Colonic mucosa (tissue), 4 donors: ENCODE measurements around the gene SCARF2. TPM values are rescaled to one million over a fixed set of nuclear protein-coding genes. Genes with fewer than 3 reads are reported as not detected.
A peak's percentile ranks its signal among the peaks of the same experiment; 100 is the strongest.

Experiments used
- DNase-seq: peaks from one replicate; pipeline ENCODE4 v3.0.0-alpha.2; 2020
- H3K27ac ChIP-seq: fragments of 200-600 bp; one replicate; pipeline ENCODE4 v1.8.0; 2021
- H3K27me3 ChIP-seq: fragments of 200-600 bp; one replicate; pipeline ENCODE4 v1.8.0; 2021
- H3K36me3 ChIP-seq: fragments of 200-600 bp; one replicate; pipeline ENCODE4 v1.8.0; 2021
- H3K4me1 ChIP-seq: fragments of 200-600 bp; one replicate; pipeline ENCODE4 v1.8.0; 2021; ENCODE audit warnings: mild to moderate bottlenecking
- H3K4me3 ChIP-seq: fragments of 200-600 bp; one replicate; pipeline ENCODE4 v1.8.0; 2021
- H3K9ac ChIP-seq, 2 donors: one replicate each; pipeline ENCODE4 v1.7.0; 2013; ENCODE audit warnings: control low read depth in 2 of 2, low read depth in 2 of 2, low read length in 2 of 2
- H3K9me3 ChIP-seq: fragments of 200-600 bp; one replicate; pipeline ENCODE4 v1.8.0; 2021
- intact Hi-C: fragments of 100-400 bp; cut with DNase I; formaldehyde crosslinking; loops from one replicate; pipeline ENCODE4 v1.14.1; 2022
- total RNA-seq, 2 donors: library from RNA; stranded (reverse); fragmentation: NEBNext Ultra II Directional in 1 of 2; extraction: Animal tissue kit (Norgen Biotek cat#: 25700) in 1 of 2; gene quantifications; one replicate each; pipeline ENCODE4 v1.2.1, GENCODE V29; 2021
- TF ChIP-seq, protein P1 (sequence below): fragments of 200-600 bp; IDR thresholded peaks from one replicate; pipeline ENCODE4 v1.8.0; 2022; ENCODE audit warnings: antibody characterized with exemption, mild to moderate bottlenecking
- donor health status: healthy.
- donor health status: DM: no; HTN: no; CAD: no.
- donor health status: DM: no; HTN: no; CAD: no.

SCARF2 gene
- total RNA-seq, 2 donors from 2014 or later = 0.91 to 3.1 TPM

DNA sequence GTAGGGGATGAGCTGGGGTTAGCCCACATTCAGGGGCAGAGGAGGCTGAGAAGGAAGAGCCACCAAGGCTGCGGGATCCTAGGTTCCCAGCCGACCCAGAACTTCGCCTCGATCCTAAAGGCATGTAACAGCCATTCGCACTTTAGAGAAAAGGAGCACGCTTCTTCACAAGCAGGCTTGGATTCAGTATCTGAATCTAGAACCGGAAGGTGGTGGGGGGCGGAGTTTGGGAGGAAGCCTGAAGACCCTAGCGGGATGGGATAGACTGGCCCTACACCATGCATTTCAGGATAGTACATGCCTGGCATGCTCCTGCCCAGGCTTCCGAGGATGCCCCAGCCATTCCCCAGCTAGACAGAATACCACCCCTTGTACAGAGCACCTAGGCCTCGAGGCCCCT lies 4.4 kb downstream of the SCARF2 start:
- H3K36me3 ChIP-seq = no peaks in the 10 kb centered on the region
- no peak overlapping the region for H3K27ac ChIP-seq
- peaks cover 82% of the 10 kb centered on the region for H3K27me3 ChIP-seq
- H3K4me1 ChIP-seq = peaks cover 25% of the 10 kb centered on the region
- DNase-seq = no peak
- H3K9ac ChIP-seq = no peak overlapping the region
- no peak overlapping the region for H3K4me3 ChIP-seq
- no peaks in the 10 kb centered on the region for H3K9me3 ChIP-seq
- TF ChIP-seq, protein P1, sequence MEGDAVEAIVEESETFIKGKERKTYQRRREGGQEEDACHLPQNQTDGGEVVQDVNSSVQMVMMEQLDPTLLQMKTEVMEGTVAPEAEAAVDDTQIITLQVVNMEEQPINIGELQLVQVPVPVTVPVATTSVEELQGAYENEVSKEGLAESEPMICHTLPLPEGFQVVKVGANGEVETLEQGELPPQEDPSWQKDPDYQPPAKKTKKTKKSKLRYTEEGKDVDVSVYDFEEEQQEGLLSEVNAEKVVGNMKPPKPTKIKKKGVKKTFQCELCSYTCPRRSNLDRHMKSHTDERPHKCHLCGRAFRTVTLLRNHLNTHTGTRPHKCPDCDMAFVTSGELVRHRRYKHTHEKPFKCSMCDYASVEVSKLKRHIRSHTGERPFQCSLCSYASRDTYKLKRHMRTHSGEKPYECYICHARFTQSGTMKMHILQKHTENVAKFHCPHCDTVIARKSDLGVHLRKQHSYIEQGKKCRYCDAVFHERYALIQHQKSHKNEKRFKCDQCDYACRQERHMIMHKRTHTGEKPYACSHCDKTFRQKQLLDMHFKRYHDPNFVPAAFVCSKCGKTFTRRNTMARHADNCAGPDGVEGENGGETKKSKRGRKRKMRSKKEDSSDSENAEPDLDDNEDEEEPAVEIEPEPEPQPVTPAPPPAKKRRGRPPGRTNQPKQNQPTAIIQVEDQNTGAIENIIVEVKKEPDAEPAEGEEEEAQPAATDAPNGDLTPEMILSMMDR = no peak
- intact Hi-C loops = loop anchor here (10.0 kb wide), 1 partner anchor 62 kb away; the partner anchor contains the start of gene KLHL22

DNA sequence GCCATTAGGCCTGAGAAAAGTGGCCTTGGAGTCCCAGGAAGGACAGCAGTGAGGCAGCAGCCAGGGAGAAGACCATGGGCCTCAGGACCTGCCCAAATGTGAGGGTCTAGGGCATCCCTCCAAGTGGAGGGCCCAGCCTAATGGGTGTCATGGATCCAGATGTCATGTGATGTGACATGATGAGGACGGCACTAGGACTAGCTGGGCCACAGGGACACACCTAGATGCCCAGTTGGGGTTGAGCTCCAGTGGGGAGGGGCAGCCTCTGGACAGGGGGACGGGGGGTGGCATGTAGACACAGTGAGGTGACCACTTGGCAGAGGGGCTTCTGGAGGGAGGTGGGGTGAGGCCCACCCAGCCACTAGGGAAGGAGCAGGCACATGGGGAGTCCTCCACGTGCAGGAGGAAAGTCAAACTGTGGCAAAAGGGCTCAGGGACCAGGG lies 5.4 kb downstream of the SCARF2 start:
- TF ChIP-seq, protein P1 = no peak
- H3K9me3 ChIP-seq = no peaks in the 10 kb centered on the region
- H3K27me3 ChIP-seq = peaks cover 80% of the 10 kb centered on the region
- H3K9ac ChIP-seq = no peak overlapping the region
- peaks cover 25% of the 10 kb centered on the region for H3K4me1 ChIP-seq
- H3K27ac ChIP-seq = no peak overlapping the region
- H3K4me3 ChIP-seq = no peak overlapping the region
- intact Hi-C loops = loop anchor here (10.0 kb wide), 1 partner anchor 63 kb away; the partner anchor contains the start of gene KLHL22
- DNase-seq = no peak
- no peaks in the 10 kb centered on the region for H3K36me3 ChIP-seq

DNA sequence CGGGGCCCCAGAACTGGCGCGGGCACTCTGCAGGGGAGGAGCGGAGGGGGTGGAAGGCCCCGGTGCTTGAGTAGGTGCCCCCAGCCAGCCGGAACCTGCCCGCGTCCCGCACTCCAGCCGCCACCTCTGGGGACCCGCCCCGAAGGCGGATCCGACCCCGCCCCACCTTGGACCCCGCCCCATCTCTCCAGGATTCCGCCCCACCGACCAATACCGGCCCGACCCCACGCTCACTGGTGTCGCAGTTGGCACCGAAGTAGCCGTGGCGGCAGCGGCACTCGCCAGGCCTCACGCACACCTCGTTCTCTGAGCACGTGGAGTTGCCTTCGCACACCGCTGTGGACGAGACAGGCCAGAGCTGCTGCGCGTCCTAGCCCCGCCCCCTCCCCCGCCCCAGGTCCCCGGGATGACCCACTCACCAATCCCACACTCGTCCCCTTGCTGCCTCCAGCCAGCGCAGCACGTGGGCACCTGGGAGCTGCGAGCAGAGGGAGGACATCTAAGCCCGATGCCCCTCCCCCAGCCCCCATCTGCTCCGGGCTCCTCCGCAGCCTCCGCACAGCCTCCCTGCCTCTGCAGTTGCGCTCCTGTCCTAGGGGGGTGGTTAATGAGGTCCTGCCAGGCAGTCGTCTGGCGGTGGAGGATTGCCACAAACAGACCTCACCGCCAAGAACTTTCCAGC lies 6.0 kb downstream of the SCARF2 start:
- Histone ChIP-seq H3K27me3 (peaks cover 80% of the 10 kb centered on the region), H3K4me1 (peaks cover 25% of the 10 kb centered on the region), H3K27ac (no peak overlapping the region), H3K4me3 (peak overlapping the region; percentile 27), H3K9me3 (no peaks in the 10 kb centered on the region), H3K36me3 (no peaks in the 10 kb centered on the region), H3K9ac (no peak overlapping the region)
- TF ChIP-seq, protein P1 = no peak
- no peak for DNase-seq
- intact Hi-C loops = loop anchor here (10.0 kb wide), 1 partner anchor 63 kb away; the partner anchor contains the start of gene KLHL22

DNA sequence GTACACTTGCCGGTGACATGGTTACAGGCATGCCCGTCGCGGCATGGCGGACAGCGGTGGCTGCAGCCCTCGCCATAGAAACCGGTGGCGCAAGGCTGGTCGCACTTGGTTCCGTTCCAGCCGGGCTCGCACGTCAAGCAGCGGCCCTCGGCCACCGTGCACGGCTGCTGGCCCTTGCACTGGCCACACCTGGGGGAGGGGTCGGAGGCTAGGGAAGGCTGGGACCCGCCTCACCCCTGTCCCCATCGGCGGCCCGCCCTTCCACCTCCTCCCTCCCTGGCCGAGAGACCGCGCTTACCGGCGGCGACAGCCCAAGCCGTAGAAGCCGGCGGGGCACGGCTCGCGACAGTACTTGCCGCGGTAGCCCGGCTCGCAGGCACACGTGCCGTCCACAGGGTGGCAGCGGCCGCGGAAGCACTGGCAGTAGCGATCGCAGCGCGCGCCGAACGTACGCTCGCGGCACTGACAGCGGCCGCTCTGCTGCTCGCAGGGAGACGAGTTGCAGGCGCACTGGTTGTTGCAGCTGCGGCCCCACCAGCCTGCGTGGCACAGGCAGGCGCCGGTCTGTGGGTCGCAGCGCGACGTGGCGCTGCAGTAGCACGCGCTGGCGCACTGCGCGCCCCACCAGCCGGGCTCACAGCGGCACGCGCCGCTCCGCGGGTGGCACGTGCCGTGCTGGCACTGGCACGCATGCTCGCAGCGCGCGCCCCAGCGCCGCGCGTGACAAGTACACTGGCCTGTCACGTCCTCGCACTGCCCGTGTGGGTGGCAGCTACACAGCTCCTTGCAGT lies 6.7 kb downstream of the SCARF2 start:
- Histone ChIP-seq H3K9me3 (no peaks in the 10 kb centered on the region), H3K27me3 (peaks cover 80% of the 10 kb centered on the region), H3K9ac (peak overlapping the region in 1 of 2 donors; percentile 24), H3K4me1 (peaks cover 25% of the 10 kb centered on the region), H3K36me3 (no peaks in the 10 kb centered on the region), H3K4me3 (peak overlapping the region; percentile 27), H3K27ac (no peak overlapping the region)
- intact Hi-C loops = loop anchor here (10.0 kb wide), 1 partner anchor 64 kb away; the partner anchor contains the start of gene KLHL22
- TF ChIP-seq, protein P1 = peak; percentile 23
- DNase-seq = peak; percentile 40

DNA sequence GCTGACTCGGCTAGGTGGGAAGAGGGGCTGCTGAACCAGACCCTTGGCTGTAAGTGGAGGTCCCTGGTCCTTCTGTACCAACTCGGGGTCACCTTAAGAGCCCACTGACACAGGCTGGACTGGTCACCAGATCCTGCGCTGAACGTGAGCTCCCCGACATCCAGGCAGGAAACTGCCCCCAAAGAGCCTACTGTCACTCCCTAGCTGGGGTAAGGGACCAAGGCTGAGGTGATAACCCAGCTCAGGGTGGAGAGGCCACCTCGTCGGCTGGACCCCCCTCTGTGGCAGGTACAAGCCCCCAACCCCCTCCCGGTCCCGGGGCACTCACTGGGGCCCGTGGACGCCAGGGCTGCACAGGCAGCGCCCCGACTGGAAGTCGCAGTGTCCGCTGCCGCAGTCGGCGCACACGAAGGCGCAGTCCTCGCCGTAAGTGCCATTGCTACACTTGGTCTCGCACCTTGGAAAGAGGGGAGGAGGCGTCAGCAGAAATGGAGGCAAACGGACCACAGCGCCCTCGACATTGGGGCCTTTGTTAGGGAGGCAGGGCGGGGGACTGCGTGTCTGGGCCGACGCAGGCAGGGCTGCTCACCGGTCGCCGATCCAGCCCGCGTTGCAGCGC lies 7.4 kb downstream of the SCARF2 start:
- peaks cover 78% of the 10 kb centered on the region for H3K27me3 ChIP-seq
- TF ChIP-seq, protein P1 = no peak
- intact Hi-C loops = loop anchor here (10.0 kb wide), 1 partner anchor 65 kb away; the partner anchor contains the start of gene KLHL22
- no peak overlapping the region for H3K9ac ChIP-seq
- H3K4me3 ChIP-seq = peak overlapping the region; percentile 27
- no peak overlapping the region for H3K27ac ChIP-seq
- DNase-seq = no peak
- no peaks in the 10 kb centered on the region for H3K9me3 ChIP-seq
- H3K36me3 ChIP-seq = no peaks in the 10 kb centered on the region
- H3K4me1 ChIP-seq = peaks cover 25% of the 10 kb centered on the region
